Measurements from ENCODE around the gene AOAH.

The AOAH gene

DNA sequence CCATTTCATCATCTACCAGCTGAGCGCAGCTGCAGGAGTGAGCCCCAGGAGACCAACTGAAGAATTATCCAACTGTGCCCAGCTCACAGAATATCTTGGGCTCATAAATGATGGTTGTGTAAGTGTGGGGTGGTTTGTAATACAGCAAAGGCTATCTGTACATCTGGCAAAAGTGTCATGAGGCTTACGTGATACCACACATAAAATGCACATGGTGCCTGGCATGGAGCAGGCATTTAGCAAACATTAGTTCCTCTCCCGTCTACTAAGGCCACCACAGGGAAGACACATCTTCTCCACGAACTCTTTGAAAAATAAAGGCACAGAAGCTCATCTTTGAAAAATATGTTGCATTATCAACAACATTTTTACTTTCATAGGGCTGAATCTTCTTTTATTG is 32.3 kb downstream of the AOAH start:
- DNase-seq (ENCODE audit: low spot score): no peak

- DNase-seq (ENCODE audit: low spot score): no peak
Measured at GRCh38 chr7:36690514-36691187, 33.6 kb downstream of the AOAH start.

DNA sequence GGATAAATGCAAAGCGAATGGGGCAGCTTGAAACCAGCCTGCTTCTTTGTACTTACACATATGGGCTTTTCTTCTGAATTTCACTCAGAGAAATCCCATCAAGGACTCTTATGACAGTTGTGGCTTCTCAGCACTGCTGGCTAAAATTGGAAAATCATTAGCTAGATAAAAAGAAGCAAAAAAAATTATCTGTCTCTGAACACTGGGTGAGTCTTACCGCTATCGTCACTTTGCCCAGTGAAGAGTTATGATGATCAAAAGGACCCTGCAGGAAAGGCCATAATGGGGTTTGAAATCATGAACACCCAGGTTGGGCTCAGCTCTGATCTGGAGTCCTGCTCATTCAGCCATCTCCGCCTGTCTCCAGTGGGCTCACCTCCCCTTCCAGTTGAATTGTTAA is 34.3 kb downstream of the AOAH start:
- DNase-seq (ENCODE audit: low spot score): no peak

- DNase-seq (ENCODE audit: low spot score): no peak
Measured at GRCh38 chr7:36686499-36686898, 37.8 kb downstream of the AOAH start.

GRCh38 chr7:36684954-36685353 is 39.3 kb downstream of the AOAH start:
- no peak for DNase-seq (ENCODE audit: low spot score)

DNA sequence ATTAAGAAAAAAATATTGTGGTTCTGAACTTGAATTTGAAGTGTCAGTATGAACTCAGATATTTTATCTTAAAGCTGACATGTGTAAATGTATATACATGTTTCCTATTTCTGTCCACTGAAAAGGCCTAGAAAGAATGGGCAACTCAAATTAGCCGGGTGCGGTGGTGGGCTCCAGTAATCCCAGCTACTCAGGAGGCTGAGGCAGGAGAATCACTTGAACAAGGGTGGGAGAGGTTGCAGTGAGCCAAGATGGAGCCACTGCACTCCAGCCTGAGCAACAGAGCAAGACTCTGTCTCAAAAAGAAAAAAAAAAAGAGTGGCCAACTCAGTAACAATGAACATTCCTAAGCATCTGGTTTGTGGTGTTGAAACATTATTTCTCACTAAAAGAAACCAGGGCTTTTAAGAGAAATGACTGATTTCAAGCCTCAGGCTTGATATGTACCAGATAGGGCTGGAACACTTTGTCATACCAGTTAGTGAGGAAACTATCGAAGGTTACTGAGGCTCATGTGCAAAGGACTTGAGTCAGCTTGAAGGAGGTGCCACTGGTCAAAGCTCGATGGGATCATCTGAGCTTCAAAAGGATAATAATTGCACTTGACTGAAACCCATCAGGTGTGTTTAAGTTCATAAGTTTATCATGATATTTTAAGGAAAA is 40.5 kb downstream of the AOAH start:
- DNase-seq (ENCODE audit: low spot score): no peak

DNA sequence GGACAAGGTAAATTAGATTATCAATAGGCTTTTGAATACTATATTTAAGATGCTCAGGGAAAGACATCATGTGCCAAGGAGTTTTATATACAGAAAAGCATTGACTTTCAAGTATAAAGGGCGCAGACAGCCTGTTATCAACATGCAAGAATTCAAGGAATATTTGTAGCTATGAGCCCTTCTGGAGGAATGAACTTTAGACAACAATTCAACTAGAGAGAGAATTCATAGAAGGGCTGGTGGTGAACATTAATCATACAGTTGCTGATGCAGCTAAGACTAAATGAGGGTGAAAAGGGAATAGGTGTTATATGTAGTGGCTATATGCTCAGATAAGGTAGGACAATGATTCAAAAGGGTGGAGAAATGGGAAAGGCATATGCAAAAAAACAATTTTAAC is 41.2 kb downstream of the AOAH start:
- DNase-seq (ENCODE audit: low spot score): no peak

- DNase-seq (ENCODE audit: low spot score): no peak
Measured at GRCh38 chr7:36682102-36682501, 42.2 kb downstream of the AOAH start.

DNA sequence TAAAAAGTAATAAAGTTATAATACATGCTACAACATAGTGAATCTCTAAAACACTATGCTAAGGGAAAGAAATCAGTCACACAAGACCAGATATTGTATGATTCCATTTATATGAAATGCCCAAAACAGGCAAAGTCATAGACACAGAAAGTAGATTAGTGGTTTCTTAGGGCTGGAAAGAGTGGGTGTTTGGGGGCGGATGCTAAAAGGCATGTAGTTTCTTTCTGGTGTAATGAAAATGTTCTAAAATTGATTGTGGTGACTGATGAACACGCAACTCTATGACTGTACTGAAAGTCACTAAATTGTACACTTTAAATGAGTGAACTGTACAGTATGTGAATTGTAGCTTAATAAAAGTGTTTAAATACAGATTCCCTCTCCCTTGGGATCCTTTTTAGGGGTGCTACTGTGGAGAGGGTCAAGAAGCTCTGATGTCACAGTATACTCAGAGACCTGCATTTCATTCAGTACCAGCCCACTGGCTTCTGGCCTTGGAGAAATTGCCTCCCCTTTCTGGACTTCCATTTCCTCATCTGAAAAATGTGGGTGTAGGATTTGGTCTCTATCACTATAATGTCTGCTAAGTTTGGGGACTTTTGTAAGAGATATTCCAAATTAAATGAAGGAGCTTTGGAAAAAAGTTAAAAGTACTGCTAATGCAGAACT is 46.4 kb downstream of the AOAH start:
- DNase-seq (ENCODE audit: low spot score): no peak

- DNase-seq (ENCODE audit: low spot score): no peak
Measured at GRCh38 chr7:36673703-36674102, 50.6 kb downstream of the AOAH start.

- DNase-seq (ENCODE audit: low spot score): no peak
Measured at GRCh38 chr7:36671432-36671829, 52.9 kb downstream of the AOAH start.

DNA sequence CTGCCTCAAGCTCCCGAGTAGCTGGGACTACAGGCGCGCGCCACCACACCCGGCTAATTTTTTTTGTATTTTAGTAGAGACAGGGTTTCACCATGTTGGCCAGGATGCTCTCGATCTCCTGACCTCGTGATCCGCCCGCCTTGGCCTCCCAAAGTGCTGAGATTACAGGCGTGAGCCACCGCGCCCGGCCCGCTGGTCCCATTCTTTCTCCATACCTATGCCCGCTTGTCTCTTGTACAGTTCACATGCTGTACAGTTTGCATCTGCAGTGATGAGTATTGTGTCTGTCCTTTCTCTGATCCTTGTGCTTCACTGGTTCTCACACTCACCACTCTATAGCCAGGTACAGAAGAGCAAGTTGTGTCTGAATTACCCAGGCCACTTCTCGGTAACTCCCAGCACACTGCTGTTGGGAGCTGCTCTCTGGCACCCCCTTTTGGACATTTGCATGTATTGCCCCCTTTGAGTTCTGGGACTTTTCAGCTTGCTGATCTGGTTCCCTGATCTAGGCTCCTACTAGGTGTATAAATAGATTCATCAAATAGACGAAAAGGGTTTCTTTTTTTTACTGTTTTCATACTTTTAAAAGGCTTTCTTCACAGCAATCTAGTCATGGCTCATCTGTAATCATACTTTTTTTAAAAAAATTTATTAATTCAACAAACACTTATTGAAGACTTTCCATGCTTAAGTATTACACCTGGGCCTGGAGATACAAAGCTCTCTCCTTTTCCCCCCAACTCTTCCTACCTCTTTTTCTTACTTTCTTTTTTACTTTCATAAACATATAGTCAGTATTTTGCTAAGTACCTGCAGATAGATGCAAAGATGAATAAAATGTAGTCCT is 53.5 kb downstream of the AOAH start:
- peak; percentile 64 for DNase-seq (ENCODE audit: low spot score)

- DNase-seq (ENCODE audit: low spot score): no peak
Measured at GRCh38 chr7:36668750-36669149, 55.5 kb downstream of the AOAH start.

GRCh38 chr7:36668080-36668479 is 56.2 kb downstream of the AOAH start:
- no peak for DNase-seq (ENCODE audit: low spot score)

DNA sequence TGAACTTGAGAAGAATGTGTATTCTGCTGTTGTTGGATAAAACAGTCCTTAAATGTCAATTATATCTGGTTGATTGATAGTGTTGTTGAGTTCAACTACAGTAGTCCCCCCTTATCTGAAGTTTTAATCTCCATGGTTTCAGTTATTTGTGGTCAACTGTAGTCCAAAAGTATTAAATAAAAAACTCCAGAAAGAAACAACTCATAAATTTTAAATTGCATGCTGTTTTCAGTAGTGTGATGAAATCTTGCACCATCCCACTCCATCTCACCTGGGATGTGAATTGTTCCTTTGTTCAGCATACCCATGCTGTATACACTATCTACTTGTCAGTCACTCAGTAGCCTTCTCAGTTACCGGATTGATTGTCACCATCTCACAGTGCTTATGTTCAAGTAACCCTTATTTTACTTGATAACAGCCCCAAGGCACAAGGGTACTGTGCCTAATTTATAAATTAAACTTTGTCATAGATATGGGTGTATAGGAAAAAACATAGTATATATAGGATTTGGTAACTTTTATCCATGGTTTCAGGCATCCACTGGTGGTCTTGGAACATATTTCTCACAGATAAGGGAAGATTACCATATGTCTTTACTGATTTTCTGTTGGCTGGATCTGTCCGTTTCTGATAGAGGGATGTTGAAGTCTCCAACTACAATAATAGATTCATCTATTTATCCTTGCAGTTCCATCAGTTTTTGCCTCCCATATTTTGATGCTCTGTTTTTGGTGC is 57.1 kb downstream of the AOAH start:
- no peak for DNase-seq (ENCODE audit: low spot score)

GRCh38 chr7:36663481-36663880 is 60.8 kb downstream of the AOAH start:
- DNase-seq (ENCODE audit: low spot score): no peak

DNA sequence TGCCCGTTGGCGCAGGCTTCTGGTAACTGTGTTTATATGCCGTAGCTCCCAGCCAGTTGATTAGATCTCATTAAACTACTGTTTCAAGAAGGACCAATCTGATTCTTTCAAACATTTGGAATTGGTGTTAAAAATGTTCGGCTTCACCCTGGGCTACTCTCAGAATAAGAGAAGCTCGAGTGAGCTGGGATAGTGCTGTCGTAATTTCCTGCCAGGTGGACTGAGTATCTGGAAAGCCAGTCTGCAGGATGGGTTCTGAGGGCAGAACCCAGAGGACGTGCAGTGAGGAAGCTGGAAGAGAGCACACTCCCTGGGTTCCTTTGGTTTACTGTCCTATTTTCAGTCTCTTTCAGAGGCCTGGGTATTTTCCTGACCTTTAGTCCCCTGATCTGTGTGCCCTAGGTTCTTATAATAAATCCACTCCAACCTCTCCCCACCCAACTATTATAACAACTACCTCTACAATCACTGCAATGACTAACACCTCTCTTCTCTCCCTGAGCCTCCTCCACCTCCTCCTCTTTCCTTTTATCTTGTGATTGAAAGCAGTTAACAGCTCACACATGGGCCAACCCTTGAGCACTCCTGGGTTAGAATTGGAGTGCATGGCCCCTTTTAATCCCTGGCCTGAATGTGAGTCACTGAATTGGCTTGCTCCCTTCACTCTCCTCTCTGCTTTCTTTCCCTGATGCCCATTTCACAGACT is 63.0 kb downstream of the AOAH start:
- DNase-seq (ENCODE audit: low spot score): peak; percentile 11

DNA sequence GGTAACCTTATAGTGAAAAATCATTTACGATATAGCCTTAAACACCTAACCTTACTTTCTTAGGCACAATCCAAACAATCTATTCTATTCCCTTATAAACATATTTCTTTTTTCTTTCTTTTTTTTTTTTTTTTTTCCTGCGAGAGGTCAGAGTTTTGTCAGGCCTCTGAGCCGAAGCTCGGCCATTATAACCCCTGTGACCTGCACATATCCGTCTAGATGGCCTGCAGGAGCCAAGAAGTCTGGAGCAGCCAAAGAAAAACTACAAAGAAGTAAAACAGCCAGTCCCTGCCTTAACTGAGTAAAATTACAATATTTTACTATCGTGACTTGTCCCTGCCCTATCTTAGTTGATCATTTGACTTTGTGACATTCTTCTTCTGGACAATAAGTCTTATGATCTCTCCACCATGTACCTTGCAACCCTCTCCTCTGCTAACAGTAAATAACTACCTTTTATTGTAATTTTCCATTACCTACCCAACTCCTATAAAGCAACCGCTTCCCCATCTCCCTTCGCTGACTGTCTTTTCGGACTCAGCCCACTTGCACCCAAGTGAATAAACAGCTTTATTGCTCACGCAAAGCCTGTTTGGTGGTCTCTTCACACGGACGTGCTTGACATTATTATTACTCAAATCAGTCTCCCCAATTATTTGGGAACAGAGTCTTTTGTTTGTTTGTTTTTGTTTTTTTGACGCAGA is 64.5 kb downstream of the AOAH start:
- DNase-seq (ENCODE audit: low spot score): no peak

DNA sequence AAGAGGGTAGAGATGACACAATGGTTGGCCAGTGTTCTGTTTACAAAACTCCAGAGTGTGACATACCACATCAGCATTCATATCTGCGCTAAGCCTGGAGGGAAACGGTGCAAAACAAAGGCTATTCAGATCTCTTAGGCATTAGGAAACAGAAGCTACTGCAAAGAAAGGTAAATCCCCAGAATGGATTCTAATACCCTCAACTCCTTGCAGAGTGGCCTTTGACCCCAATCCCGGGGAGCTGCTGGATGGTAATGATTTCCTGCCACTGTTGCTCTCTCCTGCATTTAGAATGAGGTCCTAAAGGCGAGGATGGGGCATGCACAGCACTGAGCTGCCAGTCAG is 65.2 kb downstream of the AOAH start:
- DNase-seq (ENCODE audit: low spot score): no peak

DNA sequence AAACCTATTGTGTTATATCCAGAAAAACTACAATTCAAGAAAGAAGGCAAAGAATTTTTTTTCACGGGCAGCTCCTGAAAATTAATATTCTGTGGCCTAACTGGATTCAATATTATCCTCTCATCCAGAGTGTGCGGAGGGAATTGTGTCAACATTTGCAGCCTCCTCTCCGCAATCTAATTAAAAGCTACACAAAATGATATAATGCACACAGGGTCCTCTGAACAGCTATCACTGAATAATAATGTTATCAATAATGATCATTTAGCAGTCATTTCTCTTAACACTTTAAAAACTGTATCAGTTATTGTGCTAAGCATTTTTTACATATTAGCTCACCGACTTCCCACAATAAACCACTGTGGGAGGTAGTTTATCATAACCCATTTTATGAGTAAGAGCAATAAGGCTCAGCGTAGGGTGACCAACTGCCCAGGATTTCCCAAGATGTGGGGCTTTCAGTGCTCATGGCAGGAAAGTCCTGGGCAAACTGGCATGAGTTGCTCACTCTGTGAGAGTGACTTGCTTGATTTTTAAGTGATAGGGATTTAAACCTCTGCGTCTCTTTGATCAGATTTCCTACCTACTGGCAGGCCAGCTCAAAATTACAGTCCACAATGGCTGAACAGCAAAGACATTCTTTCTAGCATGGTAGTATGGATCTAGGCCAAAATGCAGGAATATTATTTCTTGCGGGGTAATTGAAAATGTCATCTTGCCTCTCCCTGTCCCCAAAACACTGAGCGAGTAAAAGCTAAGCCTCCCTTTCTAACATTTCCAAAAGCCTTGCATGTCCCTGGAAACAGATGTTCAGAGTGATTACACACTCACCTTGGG is 65.7 kb downstream of the AOAH start:
- peak; percentile 60 for DNase-seq (ENCODE audit: low spot score)
